Lung (tissue), 12 donors: ENCODE measurements around the gene MSL2. TPM values are rescaled to one million over a fixed set of nuclear protein-coding genes. Genes with fewer than 3 reads are reported as not detected.
A peak's percentile ranks its signal among the peaks of the same experiment; 100 is the strongest.

Source experiments
- ATAC-seq: fragments of 200-7000 bp; cut with Tn5 transposase; one replicate; pipeline ENCODE4 v1.9.1; 2020; ENCODE audit warnings: moderate number of reproducible peaks; ENCODE audit not compliant: insufficient read depth, low FRiP score
- DNase-seq, 3 donors: peaks; one replicate each; pipeline ENCODE4 v3.0.0-alpha.2; 2013 to 2017
- H3K27ac ChIP-seq, 2 donors: one replicate each; pipeline ENCODE4 v1.5.1; 2013; ENCODE audit warnings: mild to moderate bottlenecking in 2 of 2, moderate library complexity in 2 of 2, control low read depth in 1 of 2, inconsistent platforms in 1 of 2, low read depth in 1 of 2, low read length in 1 of 2
- H3K27me3 ChIP-seq, 3 donors: one replicate each; pipeline ENCODE4 v1.5.1; 2013; ENCODE audit warnings: low read length in 2 of 3; ENCODE audit not compliant: control insufficient read depth in 3 of 3, insufficient read depth in 3 of 3
- H3K36me3 ChIP-seq, 4 donors: one replicate each; pipeline ENCODE4 v1.5.1; 2013; ENCODE audit warnings: low read length in 4 of 4, mild to moderate bottlenecking in 1 of 4, moderate library complexity in 1 of 4; ENCODE audit not compliant: control insufficient read depth in 4 of 4, insufficient read depth in 4 of 4
- H3K4me1 ChIP-seq, 5 donors: one replicate each; pipeline ENCODE4 v1.5.1; 2013; ENCODE audit warnings: low read length in 5 of 5, mild to moderate bottlenecking in 2 of 5, moderate library complexity in 1 of 5; ENCODE audit not compliant: control insufficient read depth in 5 of 5, insufficient read depth in 5 of 5
- H3K4me3 ChIP-seq: one replicate; pipeline ENCODE4 v1.5.1; 2013; ENCODE audit warnings: mild to moderate bottlenecking, control low read depth, moderate library complexity
- H3K9ac ChIP-seq, 2 donors: one replicate each; pipeline ENCODE4 v1.5.1; 2013; ENCODE audit warnings: low read length in 2 of 2, control low read depth in 1 of 2; ENCODE audit not compliant: insufficient read depth in 1 of 2
- H3K9me3 ChIP-seq, 4 donors: one replicate each; pipeline ENCODE4 v1.5.1; 2013; ENCODE audit warnings: low read length in 3 of 4, mild to moderate bottlenecking in 1 of 4, moderate library complexity in 1 of 4; ENCODE audit not compliant: control insufficient read depth in 4 of 4, insufficient read depth in 3 of 4
- CTCF ChIP-seq: IDR thresholded peaks from 2 replicates; pipeline ENCODE4 v1.5.1; 2012; ENCODE audit warnings: mild to moderate bottlenecking; ENCODE audit errors: control extremely low read depth, extremely low read depth
- WGBS, 2 donors: extraction: QIAGEN DNeasy Blood & Tissue Kit; methylation state at CpG; one replicate each; pipeline ENCODE4 v1.1.7; 2013; 5-methylcytosine and 5-hydroxymethylcytosine counted together
- polyA plus RNA-seq, 2 donors: library from polyadenylated mRNA; stranded (reverse); fragments of 200-250 nt; gene quantifications; one replicate each; pipeline ENCODE4 v1.2.1, GENCODE V29; 2013
- total RNA-seq, 2 donors: library from RNA; depleted of rRNA in 1 of 2; stranded (reverse); fragments of >200 nt in 1 of 2; gene quantifications; one replicate each; pipeline ENCODE4 v1.2.1, GENCODE V29; 2014 to 2021
- donor health status: control.
- donor health status: control.
- donor health status: Bipolar disorder and iron deficiency.
- donor health status: healthy.
- donor health status: DM: yes; HTN: yes; CAD: no.

MSL2 gene
- total and polyA plus RNA-seq, 4 donors, result 5.4 to 44.0 (median 20.1) TPM

- H3K36me3 ChIP-seq, result peaks cover 0 to 11% (median 4%) of the 10 kb centered on the region in 4 donors
- H3K27me3 ChIP-seq, result no peaks in the 10 kb centered on the region
- ATAC-seq (no peak), DNase-seq (no peak)
- no peak overlapping the region for H3K4me3 ChIP-seq
- 80 to 89% methylated on average over 4 of the region's 4 CpGs for WGBS, 2 donors
- no peaks in the 10 kb centered on the region for H3K9me3 ChIP-seq
- peaks cover 0 to 7% (median under 1%) of the 10 kb centered on the region in 5 donors for H3K4me1 ChIP-seq
- peak overlapping the region; percentile 6 to 10 for H3K27ac ChIP-seq
- no peak overlapping the region for H3K9ac ChIP-seq
- TF ChIP-seq CTCF, result no peak
These were observed 54.2 kb downstream of the MSL2 start for GRCh38 chr3:136141891-136142290.

GRCh38 chr3:136141291-136141785, 54.8 kb downstream of the MSL2 start:
- no peak overlapping the region for H3K4me3 ChIP-seq
- no peak overlapping the region for H3K9ac ChIP-seq
- ATAC-seq, result no peak
- H3K9me3 ChIP-seq, result no peaks in the 10 kb centered on the region
- peaks cover 0 to 11% (median 4%) of the 10 kb centered on the region in 4 donors for H3K36me3 ChIP-seq
- no peak for DNase-seq
- peak overlapping the region; percentile 1 to 6 for H3K27ac ChIP-seq
- H3K27me3 ChIP-seq, result no peaks in the 10 kb centered on the region
- H3K4me1 ChIP-seq, result peaks cover 0 to 7% (median 0%) of the 10 kb centered on the region in 5 donors
- no peak for TF ChIP-seq CTCF

- ATAC-seq, result no peak
- Histone ChIP-seq H3K4me3 (no peak overlapping the region), H3K4me1 (no peaks in the 10 kb centered on the region), H3K27me3 (no peaks in the 10 kb centered on the region), H3K9me3 (no peaks in the 10 kb centered on the region), H3K36me3 (peaks cover 0 to 2% (median 0%) of the 10 kb centered on the region in 4 donors), H3K9ac (no peak overlapping the region), H3K27ac (no peak overlapping the region)
- no peak for DNase-seq
- whole genome bisulfite sequencing, 2 donors, result 71 to 72% methylated on average over 2 of the region's 2 CpGs
- TF ChIP-seq CTCF, result no peak
These were observed 59.7 kb downstream of the MSL2 start for GRCh38 chr3:136136454-136136853.
